Fibroblast of peridontal ligament (primary cell): ENCODE measurements around the gene ASB16.
"Not testable (repeated sequence)": the region's sequence is repeated elsewhere in the genome, so short reads cannot be mapped to it uniquely, and the experiment has no call there.

ENCODE experiments used
- DNase-seq: peaks from one replicate; pipeline ENCODE4 v3.0.0-alpha.2; 2010; ENCODE audit errors: extremely low read depth

The ASB16 gene

DNA sequence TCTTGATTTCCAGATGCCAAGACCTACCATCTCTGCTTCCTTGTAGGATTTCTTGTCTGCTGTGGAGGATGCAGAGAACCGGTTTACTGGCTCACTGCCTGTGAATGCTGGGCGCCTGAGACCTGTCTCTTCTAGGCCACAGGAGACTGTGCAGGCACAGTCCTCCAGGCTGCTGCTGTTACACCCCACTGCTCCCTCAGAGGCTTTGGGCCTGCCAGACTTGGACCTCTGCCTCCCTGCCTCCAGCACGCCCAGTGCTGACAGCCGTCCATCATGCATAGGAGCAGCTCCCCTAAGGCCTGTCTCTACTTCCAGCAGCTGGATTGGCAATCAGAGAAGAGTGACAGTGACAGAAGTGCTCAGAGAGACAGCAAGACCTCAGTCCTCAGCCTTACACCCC lies 22.7 kb upstream of the ASB16 start:
- DNase-seq = no peak

DNA sequence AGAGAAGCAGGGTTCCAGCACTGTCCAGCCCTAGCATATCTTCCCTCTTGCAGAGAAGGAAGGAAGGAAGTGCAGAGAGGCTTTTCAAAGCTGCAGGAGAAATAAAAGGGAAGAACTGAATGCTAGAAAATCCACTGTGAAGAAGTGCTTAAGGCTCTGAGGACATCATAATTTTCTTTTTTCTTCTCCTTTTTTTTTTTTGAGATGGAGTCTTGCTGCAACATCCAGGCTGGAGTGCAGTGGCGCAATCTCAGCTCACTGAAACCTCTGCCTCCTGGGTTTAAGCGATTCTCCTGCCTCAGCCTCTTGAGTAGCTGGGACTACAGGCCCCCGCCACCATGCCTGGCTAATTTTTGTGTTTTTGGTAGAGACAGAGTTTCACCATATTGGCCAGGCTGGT lies 21.4 kb upstream of the ASB16 start:
- DNase-seq = not testable (repeated sequence)

DNA sequence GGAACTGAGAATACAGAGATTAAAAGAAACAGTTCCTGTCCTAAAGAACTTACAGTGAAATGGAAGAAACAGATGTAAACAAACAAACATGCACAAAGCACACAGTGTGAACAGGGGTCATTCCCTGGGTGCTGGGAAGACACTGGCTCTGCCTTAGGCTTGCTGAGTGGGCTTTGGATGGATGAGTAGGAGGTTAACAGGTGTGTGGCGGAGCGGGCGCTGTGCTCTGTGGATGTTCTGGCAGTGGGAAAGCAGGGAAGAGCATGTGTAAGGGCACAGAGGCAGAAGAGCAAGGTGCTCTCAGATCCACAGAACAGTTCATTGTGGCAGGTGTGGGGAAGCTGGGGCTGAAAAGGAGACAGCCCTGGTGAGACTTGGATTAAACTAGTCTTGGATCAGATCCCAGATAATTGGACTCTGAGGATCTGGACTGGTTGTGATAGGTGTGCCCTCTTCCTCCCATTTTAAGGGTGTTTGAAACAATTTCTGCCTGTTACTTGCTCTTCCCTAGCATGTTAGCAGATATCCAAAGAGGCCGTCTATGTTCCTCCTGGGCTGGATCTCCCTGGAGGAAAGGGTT lies 20.7 kb upstream of the ASB16 start:
- no peak for DNase-seq

DNA sequence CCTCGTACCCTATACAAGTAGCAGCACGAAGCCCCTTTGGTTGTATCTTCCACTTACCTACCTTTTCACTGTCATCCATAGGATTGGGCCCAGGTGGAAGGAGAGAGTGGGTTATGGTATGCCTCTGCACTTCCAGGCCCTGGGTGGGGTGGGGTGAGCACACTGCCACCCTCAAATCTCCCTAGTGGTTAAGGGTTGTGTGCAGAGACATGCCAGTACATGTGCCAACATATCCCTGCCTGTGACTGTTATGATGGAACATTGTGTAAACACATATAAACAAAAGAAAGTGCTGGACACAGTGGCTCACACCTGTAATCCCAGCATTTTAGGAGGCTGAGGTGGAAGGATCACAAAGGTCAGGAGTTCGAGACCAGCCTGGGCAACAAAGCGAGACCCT lies 17.6 kb upstream of the ASB16 start:
- no peak for DNase-seq

DNA sequence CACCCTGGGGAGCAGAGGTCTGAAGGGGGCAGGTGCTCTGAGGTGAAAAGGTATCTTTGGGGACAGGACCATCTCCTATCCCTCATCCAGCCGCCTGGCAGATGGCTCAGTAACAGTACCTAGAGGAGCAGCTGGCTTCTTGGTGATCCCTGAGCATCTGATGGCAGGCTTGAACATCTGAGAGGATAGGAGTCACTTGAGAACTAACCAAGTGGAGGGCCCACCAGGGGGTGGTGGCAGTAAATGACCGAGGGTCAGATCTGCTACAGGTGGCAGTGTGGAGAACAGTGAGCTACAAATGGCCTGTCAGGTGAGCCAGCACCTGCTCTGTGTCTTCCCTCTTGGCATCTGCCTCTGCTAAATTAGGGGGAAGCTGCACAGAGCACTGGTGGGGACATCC lies 15.0 kb upstream of the ASB16 start:
- DNase-seq = no peak

DNA sequence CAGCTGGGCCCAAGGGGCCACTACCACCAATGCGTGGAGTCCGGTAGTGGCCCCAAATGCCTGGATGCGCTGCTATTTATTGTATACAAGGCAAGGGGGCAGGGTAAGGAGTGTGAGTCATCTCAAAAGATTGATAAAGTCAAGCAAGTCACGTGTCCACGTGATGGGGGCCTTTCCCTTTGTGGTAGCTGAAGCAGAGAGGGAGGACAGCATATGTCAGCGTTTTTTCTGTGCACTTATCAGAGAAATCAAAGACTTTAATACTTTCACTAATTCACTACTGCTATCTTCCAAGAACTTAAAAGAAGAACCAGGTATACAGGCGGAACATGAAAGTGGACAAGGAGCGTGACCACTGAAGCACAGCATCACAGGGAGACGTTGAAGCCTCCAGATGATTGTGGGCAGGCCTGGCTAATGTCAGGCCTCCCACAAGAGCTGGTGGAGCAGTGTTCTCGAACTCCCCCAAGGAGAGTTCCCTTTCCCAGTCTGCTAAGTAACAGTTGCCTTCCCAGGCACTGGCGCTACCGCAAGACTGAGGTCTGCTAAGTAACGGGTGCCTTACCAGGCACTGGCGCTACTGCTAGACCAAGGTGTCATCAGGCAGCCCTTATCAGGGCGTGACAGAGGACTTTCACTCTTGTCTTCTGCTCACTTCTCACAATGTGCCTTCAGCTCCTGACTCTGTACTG lies 10.8 kb upstream of the ASB16 start:
- no peak for DNase-seq

DNA sequence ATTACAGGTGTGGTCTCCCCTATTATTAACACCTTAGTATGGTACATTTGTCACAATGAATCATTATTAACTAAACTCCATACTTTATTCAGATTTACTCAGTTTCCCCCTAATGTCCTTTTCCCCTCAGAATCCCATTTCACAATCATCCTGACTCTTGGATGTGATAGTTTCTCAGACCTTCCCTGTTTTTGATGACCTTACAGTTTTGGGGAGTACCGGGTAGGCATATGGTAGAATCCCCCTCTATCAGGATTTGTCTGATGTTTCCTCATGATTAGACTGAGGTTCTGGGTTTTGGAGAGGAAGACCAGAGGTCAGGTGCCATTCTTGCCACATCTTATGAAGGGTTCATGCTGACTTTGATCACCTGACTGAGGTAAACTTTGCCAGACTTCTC lies 6.0 kb upstream of the ASB16 start:
- DNase-seq = no peak

DNA sequence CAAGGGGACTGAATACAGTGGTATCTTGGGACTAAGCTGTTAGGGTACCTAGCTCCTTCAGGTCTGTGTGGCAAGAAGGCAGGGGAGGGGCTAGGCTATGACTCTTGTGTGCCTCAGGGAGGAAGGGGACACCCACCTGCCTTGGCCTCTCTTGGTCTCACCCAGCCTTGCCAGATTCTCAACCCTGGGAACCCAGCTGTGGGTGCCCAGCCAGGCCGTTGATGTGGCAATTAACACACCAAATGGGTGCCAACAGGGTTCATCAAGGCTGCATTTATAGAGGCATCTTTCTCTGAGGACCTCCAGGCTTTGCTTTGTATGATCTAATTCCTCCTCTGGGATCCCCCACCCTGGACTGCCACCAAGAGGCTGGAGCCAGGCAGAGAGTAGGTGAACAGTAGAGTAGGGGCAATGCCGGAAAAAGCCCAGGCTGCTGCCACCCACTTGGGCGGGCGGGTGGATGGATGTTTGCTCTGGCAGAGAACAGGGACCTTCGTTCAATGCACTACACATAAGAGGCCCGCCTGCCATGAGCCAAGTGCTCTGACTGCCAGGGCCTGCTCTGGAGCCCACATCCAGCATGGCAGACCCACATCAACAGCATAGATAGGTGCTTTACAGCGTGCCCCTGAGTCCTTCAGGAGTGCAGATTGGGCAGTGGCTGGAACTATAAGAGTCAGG lies 3.2 kb upstream of the ASB16 start:
- DNase-seq = no peak

DNA sequence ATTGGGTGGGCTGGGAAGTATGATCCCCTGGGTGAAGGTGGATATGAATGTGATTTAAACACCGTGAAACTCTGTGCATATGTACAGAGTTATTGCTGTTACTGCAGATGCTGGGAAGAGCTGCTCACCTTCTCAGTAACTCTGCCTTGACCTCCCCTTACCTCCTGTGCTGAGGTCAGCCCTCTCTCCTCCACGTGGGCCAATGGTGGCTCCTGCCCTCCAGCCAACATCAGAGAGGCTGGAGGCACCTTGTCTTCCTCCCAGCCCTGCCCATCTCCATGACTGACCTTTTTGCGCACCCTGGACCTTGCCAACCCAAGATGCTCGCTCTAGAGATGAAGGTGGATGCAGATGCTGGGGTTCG lies 387 bp upstream of the ASB16 start:
- no peak for DNase-seq

DNA sequence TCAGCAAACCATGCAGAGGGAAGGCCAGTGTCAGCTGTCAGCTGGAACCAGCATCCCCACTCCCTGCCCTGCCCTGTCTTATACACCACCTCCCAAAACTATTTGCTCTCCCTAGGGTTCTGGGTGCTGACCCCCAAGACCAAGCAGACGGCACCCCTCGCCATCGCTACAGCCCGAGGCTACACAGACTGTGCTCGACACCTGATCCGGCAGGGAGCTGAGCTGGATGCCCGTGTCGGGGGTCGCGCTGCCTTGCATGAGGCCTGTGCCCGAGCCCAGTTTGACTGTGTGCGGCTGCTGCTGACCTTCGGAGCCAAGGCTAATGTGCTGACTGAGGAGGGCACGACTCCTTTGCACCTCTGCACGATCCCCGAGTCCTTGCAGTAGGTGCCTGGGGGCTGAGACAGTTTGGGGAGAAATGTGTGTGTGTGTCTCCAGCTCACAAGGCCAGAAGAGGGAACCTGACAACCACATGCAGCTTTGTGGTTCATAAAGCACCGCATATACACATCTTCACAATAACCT lies 1.5 kb downstream of the ASB16 start:
- no peak for DNase-seq

DNA sequence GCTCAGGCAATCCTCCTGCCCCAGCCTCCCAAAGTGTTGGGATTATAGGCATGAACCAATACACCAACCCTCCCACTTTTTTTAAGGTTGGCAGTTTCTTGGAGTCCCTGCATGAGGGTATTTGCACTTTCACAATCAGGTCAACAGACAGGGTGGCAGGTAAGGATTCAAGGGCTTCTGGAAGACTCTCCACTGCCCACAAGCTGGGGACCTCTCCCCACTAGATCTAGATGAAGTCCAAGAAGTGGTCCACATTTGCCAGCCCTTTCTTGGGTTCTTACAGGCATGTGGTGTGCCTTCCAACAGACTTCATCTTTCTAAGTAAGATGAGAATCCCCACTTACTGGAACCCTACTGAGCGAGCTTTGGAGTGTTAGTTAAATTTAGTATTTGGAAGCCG lies 3.9 kb downstream of the ASB16 start:
- DNase-seq = no peak

DNA sequence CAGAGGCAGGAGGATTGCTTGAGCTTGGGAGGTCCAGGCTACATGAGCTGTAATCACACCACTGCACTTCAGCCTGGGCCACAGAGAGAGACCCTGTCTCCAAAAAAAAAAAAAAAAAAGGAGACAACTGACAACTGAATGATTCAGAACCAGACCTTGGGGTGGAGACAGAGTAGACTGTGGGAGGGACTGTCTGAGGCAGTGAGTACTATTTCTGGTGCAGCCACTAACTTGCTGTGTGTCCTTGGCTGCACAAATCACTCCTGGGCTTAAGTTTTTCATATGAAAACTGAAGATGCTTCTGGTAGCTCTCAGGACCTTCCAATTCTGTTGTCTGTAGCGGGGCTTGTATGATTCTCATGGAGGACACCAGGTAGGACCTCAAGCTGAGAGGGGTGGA lies 5.8 kb downstream of the ASB16 start:
- no peak for DNase-seq

DNA sequence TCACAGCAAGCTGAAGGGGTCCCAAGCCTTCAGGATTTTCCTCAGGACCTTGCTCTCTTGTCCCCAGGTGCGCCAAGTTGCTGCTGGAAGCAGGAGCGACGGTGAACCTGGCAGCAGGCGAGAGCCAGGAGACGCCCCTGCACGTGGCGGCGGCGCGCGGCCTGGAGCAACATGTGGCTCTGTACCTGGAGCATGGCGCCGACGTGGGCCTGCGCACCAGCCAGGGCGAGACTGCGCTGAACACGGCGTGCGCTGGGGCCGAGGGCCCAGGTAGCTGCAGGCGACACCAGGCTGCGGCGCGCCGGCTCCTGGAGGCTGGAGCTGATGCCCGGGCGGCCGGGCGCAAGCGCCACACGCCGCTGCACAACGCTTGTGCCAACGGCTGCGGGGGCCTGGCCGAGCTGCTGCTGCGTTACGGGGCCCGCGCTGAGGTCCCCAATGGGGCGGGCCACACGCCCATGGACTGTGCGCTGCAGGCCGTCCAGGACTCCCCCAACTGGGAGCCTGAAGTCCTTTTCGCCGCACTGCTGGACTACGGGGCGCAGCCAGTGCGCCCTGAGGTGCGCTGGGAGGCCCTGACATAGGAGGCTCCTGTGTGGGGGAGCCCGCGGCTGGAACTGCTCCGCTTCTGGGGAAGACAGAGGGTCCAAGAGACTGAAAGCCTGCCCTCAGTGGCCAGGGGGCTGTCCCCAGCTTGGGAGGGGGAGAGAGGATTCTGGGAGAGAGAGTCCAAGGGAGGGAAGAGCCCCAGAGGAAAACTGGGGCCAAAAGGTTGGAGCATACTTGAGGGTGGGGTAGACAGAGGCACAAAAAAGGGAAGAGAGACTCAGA lies 6.4 kb downstream of the ASB16 start:
- DNase-seq = no peak

DNA sequence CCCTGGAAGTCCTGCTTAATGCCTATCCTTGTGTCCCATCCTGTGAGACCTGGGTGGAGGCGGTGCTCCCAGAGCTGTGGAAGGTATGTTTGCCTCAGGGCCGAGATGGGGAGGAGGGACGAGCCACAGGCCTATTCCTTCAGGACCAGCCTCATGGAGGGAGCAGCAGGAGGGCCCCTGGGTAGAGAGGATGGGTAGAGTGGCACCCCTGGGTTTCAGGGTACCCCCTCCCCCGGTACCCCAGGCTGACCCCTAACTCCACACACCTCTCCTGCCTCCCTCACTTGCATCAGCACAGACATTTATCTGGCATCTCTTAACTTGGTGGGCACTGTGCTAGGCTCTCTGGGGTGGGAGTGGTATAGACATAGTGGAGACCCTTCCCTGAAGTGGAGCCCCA lies 7.1 kb downstream of the ASB16 start:
- no peak for DNase-seq

DNA sequence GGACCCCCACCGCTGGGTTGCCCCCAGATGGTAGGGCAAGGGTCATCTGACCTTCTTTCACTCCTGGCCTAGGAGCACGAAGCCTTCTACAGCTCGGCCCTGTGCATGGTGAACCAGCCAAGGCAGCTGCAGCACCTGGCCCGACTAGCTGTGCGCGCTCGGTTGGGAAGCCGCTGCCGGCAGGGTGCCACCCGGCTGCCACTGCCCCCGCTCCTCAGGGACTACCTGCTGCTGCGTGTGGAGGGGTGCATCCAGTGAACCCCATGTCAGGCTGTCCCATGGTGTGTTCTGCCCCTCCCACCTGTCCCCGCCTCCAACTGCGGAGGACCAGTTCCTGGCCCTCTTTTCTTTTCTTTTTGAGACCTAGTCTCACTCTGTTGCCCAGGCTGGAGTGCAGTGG lies 7.6 kb downstream of the ASB16 start:
- no peak for DNase-seq

DNA sequence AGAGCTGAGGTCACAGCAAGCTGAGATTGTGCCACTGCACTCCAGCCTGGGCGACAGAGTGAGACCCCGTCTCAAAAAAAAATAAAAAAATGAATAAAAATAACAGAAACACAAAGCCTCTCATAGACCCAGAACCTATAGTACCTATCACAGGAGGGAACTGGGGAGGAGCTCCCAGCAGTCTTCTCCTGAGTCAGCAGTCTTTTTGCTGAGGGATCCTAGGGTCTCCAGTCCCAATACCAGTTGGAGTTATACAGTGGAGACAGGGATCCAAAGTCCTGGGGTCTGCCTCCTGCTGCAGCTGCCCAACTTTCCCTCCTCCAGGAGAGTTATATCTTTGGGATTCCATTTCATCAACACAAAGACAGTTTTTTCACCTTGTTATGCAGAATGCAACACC lies 12.5 kb downstream of the ASB16 start:
- no peak for DNase-seq

DNA sequence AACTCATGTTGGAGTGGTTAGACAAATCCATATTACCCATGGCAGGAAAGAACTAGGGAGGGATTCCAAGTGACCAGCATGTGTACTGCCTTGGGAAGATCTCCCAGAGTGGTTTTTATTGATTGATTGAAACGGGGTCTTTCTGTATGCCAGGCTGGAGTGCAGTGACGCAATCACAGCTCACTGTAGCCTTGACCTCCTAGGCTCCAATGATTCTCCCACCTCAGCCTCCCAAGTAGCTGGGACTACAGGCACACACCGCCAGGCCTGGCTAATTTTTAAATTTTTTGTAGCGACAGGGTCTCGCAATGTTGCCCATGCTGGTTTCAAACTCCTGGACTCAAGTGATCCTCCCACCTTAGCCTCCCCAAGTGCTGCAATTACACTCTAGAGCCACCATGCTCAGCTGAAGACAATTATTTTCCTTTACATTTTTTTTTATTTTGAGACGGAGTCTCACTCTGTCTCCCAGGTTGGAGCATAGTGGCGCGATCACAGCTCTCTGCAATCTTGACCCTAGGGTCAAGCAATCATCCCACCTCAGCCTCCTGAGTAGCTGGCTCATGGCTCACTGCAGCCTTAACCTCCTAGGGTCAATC lies 13.8 kb downstream of the ASB16 start:
- no peak for DNase-seq

DNA sequence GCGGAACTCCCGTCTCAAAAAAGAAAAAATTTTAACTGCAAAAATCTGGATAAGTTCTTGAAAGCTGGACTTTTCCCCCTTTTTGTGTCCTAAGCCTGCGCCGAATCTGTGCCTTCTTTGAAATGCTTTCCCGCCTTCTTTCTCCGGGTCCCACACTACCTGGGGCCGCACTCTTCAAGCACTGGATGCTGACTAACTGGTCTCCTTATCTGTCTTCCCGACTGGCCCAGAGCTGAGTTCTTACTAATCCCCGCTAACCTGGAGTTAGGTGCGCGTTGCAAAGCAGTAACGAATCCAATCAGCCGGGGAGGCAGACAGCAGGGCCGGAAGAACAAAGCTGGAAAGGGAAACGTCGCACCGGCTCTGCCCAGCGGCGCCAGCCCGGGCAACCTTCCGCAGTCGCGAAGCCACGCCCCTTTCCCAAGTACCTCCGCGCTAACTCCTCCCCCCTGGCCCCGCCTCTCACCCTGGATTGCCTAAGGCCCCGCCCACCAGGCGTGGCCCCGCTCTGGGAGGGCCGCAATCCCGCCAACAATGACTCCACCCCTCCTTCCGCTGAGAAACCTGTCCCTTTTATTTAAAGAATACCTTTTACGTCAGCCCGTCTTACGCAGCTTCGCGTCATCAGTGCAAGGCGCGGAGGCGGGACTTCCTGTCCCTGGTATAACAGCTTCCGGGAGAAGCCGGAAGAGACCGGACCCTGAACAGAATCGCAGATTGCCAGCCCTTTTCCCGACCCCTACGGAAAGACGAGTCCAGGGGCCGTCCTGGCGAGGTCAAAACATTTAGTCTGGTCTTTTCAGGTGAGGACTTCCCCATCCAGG lies 16.0 kb downstream of the ASB16 start, which contains the start of gene TMUB2:
TSS of gene TMUB2 (plus strand) at position 666 of the 824 bp plus-strand sequence. CDS start 737 bp downstream, outside the sequence.
- peak; percentile 99 for DNase-seq

DNA sequence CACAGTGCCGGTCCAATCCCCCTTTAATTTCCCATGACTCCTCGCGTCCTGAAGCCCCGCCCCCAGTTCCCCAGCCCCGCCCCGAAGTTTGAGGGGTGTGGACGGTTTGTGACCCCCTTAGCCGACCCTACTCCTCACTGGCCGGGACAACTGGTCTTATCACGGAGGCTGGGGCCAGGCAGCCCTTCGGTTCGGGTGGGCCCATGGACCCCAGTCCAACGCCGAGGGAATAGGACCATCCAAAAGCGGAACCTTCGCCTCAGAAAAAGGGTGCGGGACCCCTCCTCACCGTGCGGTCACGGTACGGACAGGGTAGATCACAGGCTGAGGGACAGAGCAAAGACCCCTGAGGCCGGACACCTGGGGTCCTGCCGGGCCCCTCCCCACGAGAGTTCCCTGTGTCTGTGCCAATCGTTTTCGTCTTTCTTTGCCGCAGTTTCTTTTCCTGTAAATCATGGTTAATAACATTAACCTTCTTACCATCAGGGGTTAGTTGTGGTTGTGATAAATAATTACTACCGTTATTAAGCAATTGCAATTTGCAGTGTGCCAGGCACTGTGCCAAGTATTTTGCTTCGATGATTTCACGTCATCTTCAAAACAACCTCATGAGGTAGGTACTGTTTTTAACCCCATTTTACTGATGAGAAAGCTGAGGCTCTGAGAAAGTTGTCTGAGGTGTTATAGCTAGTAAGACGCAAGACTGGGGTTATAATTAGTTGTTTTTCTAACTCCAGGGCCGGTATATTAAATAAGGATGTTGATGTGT lies 16.8 kb downstream of the ASB16 start:
- peak; percentile 63 for DNase-seq
